Measurements from ENCODE around the gene CATSPER3. TPM values are rescaled to one million over a fixed set of nuclear protein-coding genes. Genes with fewer than 3 reads are reported as not detected.
A peak's percentile ranks its signal among the peaks of the same experiment; 100 is the strongest.

CATSPER3 gene
- polyA plus RNA-seq, 2 of the 4 experiments (the other 2 are of a cell fraction), result 0.41 to 0.74 TPM

GRCh38 chr5:135025730-135026644 is 58.3 kb downstream of the CATSPER3 start:
- no peaks in the 10 kb centered on the region for H3K9me3 ChIP-seq
- ChIA-PET POLR2A (interaction anchor here (1.0 kb wide), 1 partner anchor 7 kb away, joined by 3 read pairs; no protein-coding TSS in a partner anchor), CTCF (interaction anchor here (0.6 to 1.6 kb wide), 4 partner anchors 106 to 359 kb away, joined by 3 read pairs; partner anchors contain the start of gene PCBD2)
- TF ChIP-seq PBX3 (IDR thresholded peaks at IDR 0.05), result no peak
- TF ChIP-seq ZFP36 (IDR thresholded peaks at IDR 0.05; ENCODE audit: borderline replicate concordance, partially characterized antibody), result no peak
- no peak for TF ChIP-seq ESRRA (IDR thresholded peaks at IDR 0.05; ENCODE audit: borderline replicate concordance, low read length)
- TF ChIP-seq TP53 (CRISPR knock-in tag; IDR thresholded peaks at IDR 0.05), result no peak
- no peak for TF ChIP-seq CBX8 (IDR thresholded peaks at IDR 0.05)
- TF ChIP-seq MAFK (IDR thresholded peaks at IDR 0.05; ENCODE audit: partially characterized antibody), result no peak
- no peak overlapping the region for H3K27ac ChIP-seq
- no peak overlapping the region for H3K4me2 ChIP-seq
- no peak for DNase-seq (ENCODE audit: low read depth in 1 of 2, low spot score in 1 of 2)
- FAIRE-seq, result no peak
- no peak for ATAC-seq
- 94% methylated on average over 14 of the region's 15 CpGs for WGBS (ENCODE audit: missing lambda C conversion rate)
- no peak overlapping the region for H3K4me3 ChIP-seq
- peaks cover 18% of the 10 kb centered on the region; the same call in 2 of the 3 replicates for H3K4me1 ChIP-seq

- Histone ChIP-seq H3K4me2 (no peak overlapping the region), H3K9me3 (no peaks in the 10 kb centered on the region), H3K27ac (no peak overlapping the region), H3K4me1 (peaks cover 22% of the 10 kb centered on the region; the same call in 2 of the 3 replicates), H3K4me3 (no peak overlapping the region)
- no peak for FAIRE-seq
- peak in 1 of 2 experiments; percentile 18; a peak in 1 of 6 replicates for ATAC-seq
- TF ChIP-seq SREBF2 (IDR thresholded peaks at IDR 0.05) (no peak), CTCF (IDR thresholded peaks at IDR 0.05) (no peak), MYC (IDR thresholded peaks at IDR 0.05; ENCODE audit: borderline replicate concordance, low read length) (no peak), HEYL (CRISPR knock-in tag; IDR thresholded peaks at IDR 0.05) (no peak), EHF (CRISPR knock-in tag; IDR thresholded peaks at IDR 0.05) (no peak), REST (IDR thresholded peaks at IDR 0.05) (no peak), BCL3 (IDR thresholded peaks at IDR 0.05) (no peak), USF2 (IDR thresholded peaks at IDR 0.05) (no peak), HOXB13 (CRISPR knock-in tag; IDR thresholded peaks at IDR 0.05; ENCODE audit: low read depth) (no peak), ATOH8 (CRISPR knock-in tag; IDR thresholded peaks at IDR 0.05; ENCODE audit: low read depth) (no peak), ZNF302 (CRISPR knock-in tag; IDR thresholded peaks at IDR 0.05) (no peak), NR3C1 (IDR thresholded peaks at IDR 0.05) (no peak), ESRRA (IDR thresholded peaks at IDR 0.05; ENCODE audit: borderline replicate concordance, low read length) (no peak), RNF2 (IDR thresholded peaks at IDR 0.05; ENCODE audit: borderline replicate concordance, low read depth) (no peak), CEBPB (IDR thresholded peaks at IDR 0.05) (no peak), POLR2A (IDR thresholded peaks at IDR 0.05; ENCODE audit: low read length) (no peak), ZC3H11A (IDR thresholded peaks at IDR 0.05) (no peak), ZFP36 (IDR thresholded peaks at IDR 0.05; ENCODE audit: borderline replicate concordance, partially characterized antibody) (no peak), RARB (CRISPR knock-in tag; IDR thresholded peaks at IDR 0.05) (no peak), POLR2AphosphoS2 (conservative IDR thresholded peaks at IDR 0.05; ENCODE audit: low read length) (no peak)
- DNase-seq (ENCODE audit: low read depth in 1 of 2, low spot score in 1 of 2), result no peak
- CTCF ChIA-PET, result interaction anchor here (0.6 to 1.6 kb wide), 3 partner anchors 107 to 122 kb away, joined by 3 read pairs; partner anchors contain the start of gene PCBD2
- POLR2A ChIA-PET, result no interaction called here
- 82% methylated on average over 12 of the region's 12 CpGs for whole genome bisulfite sequencing (ENCODE audit: missing lambda C conversion rate)
Observed at GRCh38 chr5:135026645-135027265, 59.0 kb downstream of the CATSPER3 start.
